ENCODE results near the gene DSTYK.

DNA sequence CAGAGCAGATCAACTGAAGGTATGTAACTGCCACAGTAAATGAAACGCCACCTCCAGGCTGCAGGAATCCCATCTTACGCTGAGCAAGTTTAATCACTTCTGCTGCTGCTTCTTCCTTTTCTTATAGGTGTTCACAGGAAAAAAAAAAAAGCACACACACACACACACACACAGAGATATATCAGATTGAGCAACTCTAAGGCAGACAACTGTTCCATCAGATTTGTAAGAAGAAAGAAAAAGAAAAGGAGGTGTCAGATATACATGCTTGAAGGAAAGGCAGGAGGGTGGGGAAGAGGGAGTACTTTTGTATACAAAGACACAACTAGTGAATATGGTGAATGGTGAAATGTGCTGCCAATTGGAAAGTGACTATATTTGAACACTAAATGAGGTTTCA, 28.6 kb downstream of the DSTYK start:
- TF ChIP-seq, protein P1, sequence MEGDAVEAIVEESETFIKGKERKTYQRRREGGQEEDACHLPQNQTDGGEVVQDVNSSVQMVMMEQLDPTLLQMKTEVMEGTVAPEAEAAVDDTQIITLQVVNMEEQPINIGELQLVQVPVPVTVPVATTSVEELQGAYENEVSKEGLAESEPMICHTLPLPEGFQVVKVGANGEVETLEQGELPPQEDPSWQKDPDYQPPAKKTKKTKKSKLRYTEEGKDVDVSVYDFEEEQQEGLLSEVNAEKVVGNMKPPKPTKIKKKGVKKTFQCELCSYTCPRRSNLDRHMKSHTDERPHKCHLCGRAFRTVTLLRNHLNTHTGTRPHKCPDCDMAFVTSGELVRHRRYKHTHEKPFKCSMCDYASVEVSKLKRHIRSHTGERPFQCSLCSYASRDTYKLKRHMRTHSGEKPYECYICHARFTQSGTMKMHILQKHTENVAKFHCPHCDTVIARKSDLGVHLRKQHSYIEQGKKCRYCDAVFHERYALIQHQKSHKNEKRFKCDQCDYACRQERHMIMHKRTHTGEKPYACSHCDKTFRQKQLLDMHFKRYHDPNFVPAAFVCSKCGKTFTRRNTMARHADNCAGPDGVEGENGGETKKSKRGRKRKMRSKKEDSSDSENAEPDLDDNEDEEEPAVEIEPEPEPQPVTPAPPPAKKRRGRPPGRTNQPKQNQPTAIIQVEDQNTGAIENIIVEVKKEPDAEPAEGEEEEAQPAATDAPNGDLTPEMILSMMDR (IDR thresholded peaks at IDR 0.05), result no peak
- TF ChIP-seq POLR2A (IDR thresholded peaks at IDR 0.05), result no peak

Data from heart left ventricle (tissue), 13 donors.